ENCODE results near the gene GPATCH11.

DNA sequence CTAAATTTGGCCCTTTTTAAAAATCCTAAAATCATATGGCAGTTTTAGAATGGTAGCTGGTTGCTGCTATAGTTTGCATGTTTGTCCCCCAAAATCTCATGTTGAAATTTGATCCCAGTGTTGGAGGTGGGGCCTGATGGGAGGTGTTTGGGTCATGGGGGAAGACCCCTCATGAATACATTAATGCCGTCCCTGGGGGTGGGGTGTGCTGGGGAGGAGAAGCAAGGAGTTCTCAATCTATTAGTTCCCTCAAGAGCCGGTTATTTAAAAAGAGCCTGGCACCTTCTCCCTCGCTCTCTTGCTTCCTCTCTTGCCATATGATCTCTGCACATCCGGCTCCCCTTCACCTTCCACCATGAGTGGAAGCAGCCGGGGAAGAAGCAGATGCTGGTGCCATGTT lies 20.8 kb downstream of the GPATCH11 start:
- TF ChIP-seq, protein P1, sequence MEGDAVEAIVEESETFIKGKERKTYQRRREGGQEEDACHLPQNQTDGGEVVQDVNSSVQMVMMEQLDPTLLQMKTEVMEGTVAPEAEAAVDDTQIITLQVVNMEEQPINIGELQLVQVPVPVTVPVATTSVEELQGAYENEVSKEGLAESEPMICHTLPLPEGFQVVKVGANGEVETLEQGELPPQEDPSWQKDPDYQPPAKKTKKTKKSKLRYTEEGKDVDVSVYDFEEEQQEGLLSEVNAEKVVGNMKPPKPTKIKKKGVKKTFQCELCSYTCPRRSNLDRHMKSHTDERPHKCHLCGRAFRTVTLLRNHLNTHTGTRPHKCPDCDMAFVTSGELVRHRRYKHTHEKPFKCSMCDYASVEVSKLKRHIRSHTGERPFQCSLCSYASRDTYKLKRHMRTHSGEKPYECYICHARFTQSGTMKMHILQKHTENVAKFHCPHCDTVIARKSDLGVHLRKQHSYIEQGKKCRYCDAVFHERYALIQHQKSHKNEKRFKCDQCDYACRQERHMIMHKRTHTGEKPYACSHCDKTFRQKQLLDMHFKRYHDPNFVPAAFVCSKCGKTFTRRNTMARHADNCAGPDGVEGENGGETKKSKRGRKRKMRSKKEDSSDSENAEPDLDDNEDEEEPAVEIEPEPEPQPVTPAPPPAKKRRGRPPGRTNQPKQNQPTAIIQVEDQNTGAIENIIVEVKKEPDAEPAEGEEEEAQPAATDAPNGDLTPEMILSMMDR (IDR thresholded peaks at IDR 0.05): no peak
- TF ChIP-seq POLR2A (IDR thresholded peaks at IDR 0.05): no peak

All from uterus (tissue), 2 donors.